ENCODE data around the gene BCR.

The BCR gene

DNA sequence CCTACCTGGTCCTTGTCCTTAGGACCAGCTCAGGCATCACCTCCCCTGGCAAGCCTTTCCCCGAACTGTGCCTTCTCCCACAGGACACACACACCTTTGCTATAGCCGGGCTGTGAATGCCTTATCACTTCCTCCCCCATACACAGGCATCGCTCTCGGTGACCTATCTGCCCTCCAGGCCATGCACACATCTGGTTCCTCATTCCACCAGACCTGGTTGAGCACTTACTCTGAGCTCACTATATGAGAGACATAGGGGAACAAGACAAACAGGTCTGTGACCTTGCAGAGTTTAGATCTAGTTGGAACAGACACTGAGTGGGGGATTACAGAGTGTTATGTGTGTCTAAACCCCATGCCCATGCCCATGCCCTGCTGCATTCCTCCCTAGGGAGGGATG is 3.1 kb upstream of the BCR start:
- no peak for DNase-seq

DNA sequence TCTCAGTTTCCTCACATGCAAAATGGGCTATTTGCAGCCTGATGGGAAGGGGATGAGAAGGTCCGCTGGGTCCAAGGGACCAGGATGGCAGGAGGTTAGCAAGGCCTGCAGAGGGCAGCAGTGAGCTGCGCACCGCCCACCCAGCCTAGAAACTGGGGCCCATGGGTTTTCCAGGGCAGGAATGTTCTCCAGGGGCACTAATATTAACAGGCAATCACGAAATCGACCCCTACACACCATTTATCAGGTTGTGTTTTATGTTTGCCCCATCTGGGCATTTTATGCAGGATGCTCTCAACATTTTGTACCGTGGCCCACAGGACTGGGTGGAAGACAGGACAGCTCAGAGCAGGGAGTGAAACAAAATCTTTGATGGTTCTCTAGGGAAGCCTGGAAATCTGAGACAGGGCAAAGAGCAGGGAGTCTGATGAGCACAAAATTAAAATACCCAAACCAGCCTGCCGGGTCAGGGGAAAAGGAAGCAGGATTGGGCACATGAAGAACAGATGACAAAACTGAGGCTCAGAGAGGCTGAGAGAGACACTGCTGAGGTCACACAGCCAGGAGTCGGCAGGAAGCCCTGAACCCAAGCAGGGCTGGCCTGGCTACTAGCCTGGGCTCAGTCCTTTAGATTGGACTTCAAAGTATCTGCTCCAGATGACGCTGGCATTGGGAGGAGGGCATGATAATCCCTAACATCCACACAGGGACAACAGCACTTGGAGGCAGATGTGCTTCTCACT is 1.6 kb upstream of the BCR start:
- DNase-seq, result peak; percentile 34 to 51 (median 45)

DNA sequence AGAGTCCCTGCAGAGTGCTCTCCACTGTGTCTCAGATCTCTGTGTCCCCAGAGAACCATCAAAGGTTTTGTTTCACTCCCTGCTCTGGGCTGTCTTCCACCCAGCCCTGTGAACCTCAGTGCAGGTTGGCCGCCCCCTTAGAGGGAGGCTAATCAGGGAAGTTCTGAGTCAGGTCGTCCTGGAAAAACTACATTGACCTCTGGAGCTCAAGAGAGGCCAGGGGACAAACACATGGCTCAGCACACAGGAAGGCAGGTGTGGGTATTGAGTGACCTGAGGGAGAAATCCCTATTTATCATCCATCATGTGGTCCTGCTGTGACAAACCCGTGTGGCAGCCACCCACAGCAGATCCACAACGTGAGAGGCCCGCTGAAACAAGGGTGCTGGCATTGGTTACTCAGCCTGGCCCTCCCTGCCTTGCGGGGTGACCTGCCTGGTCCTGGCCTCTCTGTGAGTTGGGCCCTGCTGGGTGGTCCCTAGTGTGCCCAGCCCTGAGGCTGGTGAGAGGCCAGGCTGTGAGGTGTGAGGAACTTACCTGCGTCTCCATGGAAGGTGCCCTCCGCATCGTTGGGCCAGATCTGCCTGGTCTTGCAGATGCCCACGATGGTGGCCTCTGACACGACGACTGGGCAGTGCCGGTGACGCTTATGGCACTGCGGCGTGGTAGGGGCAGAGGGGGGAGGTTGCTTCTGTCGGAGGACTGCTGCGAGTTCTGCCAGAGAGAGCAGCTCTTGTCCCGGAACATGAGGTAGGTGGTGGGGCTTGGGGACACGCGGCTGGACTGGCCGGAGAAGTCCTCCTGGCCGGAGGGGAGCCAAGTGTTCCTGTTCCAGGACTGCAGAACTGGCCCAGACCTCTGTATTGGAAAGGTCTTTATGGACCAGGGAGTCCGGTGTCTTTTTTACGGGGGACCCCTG is 669 bp upstream of the BCR start:
- DNase-seq, result no peak

DNA sequence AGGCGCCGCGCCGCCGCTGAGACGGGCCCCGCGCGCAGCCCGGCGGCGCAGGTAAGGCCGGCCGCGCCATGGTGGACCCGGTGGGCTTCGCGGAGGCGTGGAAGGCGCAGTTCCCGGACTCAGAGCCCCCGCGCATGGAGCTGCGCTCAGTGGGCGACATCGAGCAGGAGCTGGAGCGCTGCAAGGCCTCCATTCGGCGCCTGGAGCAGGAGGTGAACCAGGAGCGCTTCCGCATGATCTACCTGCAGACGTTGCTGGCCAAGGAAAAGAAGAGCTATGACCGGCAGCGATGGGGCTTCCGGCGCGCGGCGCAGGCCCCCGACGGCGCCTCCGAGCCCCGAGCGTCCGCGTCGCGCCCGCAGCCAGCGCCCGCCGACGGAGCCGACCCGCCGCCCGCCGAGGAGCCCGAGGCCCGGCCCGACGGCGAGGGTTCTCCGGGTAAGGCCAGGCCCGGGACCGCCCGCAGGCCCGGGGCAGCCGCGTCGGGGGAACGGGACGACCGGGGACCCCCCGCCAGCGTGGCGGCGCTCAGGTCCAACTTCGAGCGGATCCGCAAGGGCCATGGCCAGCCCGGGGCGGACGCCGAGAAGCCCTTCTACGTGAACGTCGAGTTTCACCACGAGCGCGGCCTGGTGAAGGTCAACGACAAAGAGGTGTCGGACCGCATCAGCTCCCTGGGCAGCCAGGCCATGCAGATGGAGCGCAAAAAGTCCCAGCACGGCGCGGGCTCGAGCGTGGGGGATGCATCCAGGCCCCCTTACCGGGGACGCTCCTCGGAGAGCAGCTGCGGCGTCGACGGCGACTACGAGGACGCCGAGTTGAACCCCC is 798 bp downstream of the BCR start:
- DNase-seq, result peak in 2 of 5 experiments; percentile 32 to 62

DNA sequence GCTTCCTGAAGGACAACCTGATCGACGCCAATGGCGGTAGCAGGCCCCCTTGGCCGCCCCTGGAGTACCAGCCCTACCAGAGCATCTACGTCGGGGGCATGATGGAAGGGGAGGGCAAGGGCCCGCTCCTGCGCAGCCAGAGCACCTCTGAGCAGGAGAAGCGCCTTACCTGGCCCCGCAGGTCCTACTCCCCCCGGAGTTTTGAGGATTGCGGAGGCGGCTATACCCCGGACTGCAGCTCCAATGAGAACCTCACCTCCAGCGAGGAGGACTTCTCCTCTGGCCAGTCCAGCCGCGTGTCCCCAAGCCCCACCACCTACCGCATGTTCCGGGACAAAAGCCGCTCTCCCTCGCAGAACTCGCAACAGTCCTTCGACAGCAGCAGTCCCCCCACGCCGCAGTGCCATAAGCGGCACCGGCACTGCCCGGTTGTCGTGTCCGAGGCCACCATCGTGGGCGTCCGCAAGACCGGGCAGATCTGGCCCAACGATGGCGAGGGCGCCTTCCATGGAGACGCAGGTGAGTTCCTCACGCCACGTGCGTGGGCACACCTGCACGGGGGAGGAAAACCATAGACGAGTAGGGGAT is 1.5 kb downstream of the BCR start:
- DNase-seq, result no peak

DNA sequence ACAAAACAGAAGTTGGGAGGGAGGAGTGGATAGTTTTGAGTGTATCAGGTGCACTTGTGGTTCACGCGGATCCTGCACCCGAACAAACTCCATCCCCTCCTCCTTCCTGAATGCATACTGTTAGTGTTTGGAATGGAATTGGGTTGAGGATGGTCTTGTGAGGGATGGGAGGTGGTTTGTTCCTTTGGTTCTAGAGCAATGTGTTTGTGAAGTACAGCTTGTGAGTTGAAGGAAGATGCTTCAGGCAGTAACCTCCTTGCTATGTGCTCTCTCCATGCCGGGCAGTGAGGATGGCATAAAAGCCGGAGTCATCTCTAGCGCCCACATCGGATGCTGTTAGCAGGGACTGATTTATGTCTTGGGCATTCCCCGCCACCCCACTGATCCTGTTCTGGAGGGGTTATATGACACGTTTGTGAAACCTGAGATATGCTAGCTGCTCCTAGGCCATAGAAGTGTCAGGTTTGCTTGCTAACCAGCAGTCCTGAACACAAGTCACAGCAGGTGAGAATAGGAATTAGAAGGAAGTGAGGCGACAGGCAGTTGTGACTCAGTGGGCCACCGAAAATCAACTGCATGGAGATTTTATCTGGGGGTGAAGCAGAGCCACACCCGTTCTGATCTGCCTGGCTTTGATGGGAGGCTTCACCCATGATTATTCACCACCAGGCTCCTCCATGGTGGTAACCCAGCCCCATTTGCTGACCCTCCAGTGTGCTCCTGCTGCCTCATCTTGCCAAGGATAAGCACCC is 2.2 kb downstream of the BCR start:
- peak in 4 of 5 experiments; percentile 27 to 67 (median 48) for DNase-seq

DNA sequence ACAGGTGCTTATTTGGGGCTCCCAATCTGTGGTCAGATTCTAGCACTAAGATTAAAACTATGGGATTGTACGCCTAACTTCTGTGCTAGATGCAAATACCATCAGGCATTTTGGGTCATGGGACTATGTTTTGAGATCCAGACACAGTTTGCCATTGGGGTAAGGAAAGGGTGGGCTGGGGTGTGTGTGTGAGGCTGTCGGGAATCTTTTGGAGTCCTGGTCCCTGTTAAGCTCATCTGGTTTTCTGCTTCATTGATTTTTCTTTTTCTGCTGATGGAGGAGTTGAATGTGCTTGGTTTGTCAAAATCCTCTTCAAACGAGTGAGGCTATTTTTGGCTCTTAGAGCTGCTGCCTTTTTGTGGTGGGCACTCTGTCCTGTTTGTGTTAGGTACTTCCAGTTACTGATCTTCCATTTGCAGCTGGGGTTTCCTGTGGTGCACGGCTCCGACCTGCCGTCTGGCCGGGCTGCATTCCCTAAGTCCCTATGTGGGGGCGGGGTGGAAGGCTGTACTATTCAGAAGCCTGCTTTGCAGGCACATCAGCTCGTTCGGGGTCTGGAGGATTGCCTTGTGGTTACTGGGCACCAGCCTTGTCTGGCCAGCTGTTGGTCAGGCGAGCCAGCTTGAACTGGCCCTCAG is 2.9 kb downstream of the BCR start:
- no peak for DNase-seq

DNA sequence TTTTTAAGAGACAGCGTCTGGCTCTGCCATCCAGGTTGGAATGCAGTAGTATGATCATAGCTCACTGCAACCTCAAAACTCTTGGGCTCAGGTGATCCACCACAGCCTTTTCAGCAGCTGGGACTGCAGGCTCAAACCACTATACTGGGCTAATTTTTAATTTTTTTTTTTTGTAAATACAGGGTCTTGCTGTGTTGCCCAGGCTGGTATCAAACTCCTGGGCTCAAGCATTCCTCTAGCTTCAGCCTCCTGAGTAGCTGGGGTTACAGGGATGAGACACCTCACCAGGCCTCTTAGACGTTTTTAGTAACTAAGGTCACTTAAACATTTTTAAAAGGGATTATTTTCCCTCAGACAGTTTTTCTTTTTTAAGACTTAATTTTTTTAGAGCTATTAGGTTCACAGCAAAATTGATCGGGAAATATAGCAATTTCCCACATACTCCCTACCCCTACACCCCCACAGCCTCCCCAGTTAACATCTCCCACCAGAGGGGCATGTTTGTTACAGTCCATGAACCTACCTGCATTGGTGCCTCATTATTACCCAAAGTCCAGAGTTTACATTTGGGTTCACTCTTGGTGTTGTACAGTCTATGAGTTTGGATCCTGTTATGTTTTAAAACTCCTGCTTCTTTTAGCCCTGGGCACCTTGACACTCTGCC is 3.9 kb downstream of the BCR start:
- DNase-seq, result no peak

DNA sequence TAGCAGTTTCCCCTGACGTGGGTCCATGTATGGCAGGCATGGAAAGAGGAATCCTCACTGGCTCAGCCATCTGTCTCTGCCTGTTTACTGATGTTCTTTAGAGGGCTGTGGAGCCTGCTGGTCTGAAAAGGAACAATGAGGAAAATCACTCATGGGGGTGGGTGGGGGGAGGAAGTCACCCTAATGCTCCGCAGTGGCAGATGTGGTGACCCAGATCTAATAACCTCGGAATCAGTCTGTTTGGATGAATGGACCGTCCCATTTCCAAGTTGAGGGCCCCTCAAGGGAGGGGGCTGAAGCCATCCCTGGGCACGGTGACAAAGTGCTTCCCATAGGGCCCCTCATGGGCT is 4.4 kb downstream of the BCR start:
- no peak for DNase-seq

DNA sequence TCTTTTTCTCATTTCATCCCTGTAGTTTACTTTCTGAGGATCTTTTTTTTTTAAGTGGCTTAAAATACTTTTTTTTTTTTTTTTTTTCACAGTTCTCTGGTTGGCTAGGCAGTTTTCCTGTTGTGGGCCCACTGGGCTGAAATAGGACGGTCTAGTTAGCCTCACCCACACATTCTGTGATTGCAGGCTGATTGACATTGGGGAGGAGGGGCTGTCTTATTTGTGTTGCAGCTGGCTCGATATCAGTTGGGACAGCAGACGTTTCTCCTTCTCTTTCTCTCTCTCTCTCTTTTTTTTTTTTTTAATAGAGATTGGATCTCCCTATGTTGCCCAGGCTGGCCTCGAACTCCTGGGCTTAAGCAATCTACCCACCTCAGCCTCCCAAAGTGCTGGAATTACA is 6.9 kb downstream of the BCR start:
- no peak for DNase-seq

DNA sequence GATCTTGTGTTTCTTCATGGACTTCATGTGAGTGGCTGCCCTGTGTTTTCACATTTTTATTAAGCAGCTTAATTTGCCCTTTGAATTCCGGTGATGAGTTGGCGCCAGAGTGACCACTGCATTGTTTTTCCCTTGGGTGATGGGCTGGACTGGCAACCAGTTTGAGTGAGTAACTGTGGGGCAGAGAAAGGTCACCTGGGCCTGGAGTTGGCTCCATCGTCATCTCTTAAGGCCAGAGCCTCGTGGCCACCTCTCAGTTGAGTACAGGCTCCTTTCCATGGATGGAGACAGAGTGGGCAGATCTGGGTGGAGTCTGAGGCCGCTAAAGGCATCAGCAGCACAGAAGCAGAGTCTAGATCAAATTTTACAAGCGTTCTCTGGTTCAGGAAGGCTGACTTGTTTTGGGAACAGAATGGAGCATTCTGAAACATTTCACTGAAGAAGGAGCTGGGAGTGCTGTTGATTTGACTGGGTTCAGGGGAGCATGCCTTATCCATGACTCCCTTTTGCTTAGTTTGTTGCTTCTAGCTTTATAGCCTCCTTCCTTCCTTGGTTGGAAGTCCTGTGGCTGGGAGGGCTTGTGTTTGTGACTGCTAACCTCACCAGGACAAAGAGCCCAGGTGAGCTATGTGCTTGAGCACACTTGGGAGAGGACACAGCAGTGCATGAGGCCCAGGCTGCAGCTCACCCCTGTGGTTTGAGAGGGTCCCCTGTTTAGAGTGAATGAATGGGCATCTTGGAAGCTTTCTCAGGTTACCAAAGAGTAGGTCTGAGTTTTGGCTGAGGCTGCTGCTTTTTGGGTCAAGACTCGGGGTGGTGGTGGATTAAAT is 7.8 kb downstream of the BCR start:
- no peak for DNase-seq

DNA sequence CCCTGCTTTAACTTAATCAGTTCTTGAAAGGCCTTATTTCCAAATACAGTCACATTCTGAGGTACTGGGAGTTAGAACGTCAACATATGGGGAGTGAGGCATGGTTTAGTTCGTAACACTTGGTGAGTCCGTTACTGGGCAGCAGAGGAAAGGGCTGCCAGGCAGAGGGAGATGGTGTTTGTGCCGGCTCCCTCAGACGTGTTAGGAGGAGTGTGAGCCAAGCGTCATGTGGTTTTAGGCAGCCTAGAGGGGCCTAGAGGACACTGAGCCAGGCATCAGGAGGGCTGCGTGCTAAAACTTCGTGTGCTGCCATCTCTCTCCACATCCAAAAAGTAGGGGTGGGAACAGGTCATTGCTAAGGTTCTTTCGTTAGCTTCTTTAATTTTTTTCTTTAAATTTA is 10.2 kb downstream of the BCR start:
- DNase-seq, result no peak

DNA sequence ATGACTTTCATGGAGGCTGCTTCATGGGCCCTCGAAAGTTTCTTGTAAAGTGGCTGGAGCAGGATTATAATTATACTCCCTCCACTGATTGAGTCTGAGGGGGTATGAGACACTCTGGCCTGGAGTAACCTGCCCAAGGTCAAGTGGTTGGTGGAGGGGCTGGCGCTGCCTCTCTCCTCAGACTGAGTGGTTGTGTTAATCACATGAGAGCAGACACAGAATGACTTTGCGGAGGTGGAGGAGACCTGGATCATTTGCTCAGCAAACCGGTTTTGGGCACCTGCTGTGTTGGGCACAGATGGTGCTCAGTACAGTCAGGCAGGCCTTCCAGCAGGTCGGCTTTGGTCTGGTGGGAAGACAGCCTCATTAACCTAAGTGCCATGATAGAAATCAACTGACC is 11.8 kb downstream of the BCR start:
- no peak for DNase-seq

DNA sequence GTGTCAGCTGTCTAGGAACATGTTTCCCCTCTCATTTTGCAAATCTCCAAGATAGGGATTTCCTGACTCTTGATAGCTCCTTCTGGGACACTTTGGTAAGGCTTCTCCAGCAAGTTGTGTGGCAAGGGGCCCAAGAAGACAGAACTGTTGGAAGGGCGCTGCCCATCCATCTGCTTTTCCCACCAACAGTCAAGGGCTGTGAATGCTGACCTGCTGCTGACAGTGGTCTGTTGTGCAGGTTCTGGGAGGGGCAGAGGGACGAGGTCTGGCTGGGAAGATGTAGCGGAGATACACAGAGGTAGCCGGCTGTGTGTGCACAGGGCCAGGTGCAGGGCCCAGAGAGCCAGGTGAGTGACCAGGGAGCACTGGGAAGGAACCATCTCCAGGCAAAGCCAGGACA is 12.2 kb downstream of the BCR start:
- no peak for DNase-seq

DNA sequence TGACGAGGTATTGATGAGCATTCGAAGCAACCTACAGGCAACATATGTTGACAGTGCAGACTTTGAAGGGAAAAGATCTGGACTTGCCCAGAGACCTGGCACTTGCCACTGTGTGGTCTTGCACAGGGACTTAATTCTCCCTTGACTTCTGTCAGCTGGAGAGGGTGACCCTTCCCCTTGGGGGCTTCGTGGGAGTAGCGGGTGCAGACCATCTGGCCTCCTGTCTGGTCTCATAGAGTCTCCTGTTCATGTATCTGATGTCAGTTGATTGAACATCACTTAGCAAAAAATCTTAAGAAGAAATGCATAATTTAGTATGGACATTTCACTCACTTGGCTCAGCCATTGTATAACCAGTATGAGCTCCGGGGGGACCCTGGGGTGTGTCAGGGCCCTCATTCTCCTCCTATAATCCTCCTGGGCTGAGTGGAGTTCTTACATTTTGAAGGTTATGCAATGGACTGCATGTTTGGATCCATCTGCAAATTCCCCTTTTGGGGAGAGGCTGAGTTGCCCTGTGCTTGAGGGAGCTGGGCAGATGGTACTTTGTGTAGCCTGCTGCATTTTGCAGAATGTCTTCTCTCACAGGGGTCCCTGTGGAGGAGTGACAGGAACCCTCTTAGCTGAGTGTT is 13.0 kb downstream of the BCR start:
- DNase-seq, result no peak

DNA sequence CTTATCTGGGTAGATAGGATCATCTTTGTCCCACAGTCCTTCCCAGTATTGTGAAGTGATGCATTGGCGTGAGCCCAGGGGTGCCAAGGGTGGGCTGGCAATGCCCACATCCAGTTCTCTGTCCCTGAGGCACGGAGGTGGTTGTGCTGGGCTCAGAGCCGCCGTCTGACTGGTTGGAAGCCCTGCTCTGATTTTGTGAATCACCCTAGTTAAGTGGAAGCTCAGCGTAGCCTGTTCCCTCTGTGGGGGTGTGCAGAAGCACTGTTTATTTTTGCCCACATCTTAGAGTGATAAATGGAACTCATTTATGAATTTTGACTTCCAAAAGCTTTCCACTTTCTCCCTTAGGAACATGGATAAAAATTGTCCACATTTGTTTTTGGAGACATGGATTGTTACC is 13.6 kb downstream of the BCR start:
- no peak for DNase-seq

DNA sequence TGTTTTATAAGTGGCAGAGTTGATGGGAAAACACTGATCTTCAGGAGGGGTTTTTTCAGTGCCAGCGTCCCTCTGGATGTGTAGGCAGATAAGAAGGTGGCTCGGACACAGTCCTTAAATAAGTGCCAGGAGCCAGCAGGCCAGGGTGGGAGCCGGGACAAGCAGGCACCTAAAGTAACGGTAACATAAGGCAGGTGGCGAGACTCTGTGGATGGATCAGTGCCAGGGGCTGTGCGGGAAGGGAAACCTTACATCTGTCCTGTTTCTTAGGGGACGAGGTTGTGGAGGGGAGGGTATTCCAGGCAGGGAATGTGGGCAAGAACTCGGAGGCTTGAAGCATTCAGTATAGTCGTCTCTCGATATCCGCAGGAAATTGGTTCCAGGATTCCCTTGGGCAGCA is 15.9 kb downstream of the BCR start:
- no peak for DNase-seq

DNA sequence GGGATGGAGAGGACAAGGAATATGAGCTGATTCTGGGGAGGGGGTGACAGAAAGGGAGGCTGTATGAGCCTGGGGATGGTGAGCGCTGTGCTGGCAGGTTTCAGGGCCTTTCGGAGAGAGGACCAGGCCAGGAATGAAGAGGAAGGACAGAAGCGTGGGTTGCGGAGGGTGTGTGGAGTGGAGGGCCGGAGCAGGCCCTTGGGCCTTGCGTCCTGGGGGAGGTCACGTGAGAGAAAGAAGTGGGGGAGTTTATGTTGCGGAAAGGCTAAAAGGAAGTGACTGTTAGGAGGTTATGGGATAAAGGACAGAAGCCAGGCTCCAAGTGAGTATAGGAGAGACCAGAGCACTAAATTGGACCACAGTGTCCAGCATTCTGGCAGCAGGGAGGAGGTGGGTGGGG is 17.5 kb downstream of the BCR start:
- DNase-seq, result no peak

DNA sequence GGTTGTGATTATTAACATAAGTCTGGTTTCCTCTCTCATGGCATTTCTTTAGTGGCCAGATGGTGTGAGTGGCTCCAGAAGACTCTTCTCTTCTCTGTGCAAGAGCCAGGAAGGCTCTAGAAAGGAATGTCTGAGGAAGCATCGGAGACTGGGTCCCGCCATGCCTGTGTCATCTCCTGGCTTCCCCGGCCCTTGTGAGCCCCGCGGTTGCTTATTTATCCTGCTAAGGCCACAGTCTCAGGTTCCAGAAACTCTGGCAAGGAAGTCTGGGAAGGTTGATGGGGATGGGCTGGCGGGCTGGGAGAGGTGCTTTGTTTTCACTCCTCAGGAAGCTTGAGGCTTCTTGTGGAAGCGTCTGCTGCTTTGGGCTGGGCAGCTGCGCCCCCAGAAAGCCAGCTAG is 18.9 kb downstream of the BCR start:
- DNase-seq, result no peak

DNA sequence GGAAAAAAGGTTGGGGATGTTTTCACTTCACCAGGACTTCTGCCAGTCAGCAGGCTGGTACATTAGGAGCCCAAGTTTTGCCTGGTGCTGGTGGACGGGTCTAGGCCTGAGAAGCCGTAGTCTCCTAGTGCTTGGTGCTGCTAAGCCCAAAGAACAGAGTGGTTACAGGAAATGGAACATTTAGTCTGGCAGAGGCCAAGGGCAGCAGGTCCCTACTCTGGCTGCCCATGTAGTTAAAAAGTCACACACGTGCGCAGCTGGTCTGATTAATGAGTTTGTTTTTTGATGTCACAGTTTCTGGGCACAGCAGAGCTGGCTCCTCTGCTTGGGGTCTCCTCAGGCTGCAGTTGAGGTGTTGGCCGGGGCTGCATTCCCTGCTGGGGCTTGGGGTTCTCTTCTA is 20.6 kb downstream of the BCR start:
- no peak for DNase-seq
